HepG2 (cell line): ENCODE measurements around the gene MAGEA9.
"Not testable (repeated sequence)": the region's sequence is repeated elsewhere in the genome, so short reads cannot be mapped to it uniquely, and the experiment has no call there.

ENCODE experiments used
- EZH2 ChIP-seq: conservative IDR thresholded peaks from 2 replicates; pipeline ENCODE4 v1.6.1; 2012; ENCODE audit warnings: mild to moderate bottlenecking, low read depth, low read length, moderate library complexity
- GTF2F1 ChIP-seq: fragments of 150-350 bp; IDR thresholded peaks from 2 replicates; pipeline ENCODE4 v1.6.1; 2014; ENCODE audit warnings: low read length
- HDAC6 ChIP-seq: fragments of 200-600 bp; sonication (generic); IDR thresholded peaks from 2 replicates; pipeline ENCODE4 v1.7.0; 2017; ENCODE audit warnings: mild to moderate bottlenecking, antibody characterized with exemption, low read length, low read depth
- LCORL ChIP-seq, 2 experiments: fragments of 450-650 bp in 1 of 2; sonication (generic) in 1 of 2; formaldehyde crosslinking in 1 of 2; IDR thresholded peaks; 2 replicates each; pipeline versions ENCODE4 v1.5.0 to v1.6.1; 2017 to 2020; ENCODE audit warnings: antibody characterized with exemption in 1 of 2, missing genetic modification reagents in 1 of 2
- TF ChIP-seq, protein P1 (sequence below): IDR thresholded peaks from 2 replicates; pipeline ENCODE4 v1.6.1; 2012; ENCODE audit warnings: inconsistent platforms
- TF ChIP-seq, protein P2 (sequence below): sonication (generic); formaldehyde crosslinking; IDR thresholded peaks from 2 replicates; pipeline ENCODE4 v1.8.0; 2022; ENCODE audit warnings: mild to moderate bottlenecking, missing genetic modification reagents

DNA sequence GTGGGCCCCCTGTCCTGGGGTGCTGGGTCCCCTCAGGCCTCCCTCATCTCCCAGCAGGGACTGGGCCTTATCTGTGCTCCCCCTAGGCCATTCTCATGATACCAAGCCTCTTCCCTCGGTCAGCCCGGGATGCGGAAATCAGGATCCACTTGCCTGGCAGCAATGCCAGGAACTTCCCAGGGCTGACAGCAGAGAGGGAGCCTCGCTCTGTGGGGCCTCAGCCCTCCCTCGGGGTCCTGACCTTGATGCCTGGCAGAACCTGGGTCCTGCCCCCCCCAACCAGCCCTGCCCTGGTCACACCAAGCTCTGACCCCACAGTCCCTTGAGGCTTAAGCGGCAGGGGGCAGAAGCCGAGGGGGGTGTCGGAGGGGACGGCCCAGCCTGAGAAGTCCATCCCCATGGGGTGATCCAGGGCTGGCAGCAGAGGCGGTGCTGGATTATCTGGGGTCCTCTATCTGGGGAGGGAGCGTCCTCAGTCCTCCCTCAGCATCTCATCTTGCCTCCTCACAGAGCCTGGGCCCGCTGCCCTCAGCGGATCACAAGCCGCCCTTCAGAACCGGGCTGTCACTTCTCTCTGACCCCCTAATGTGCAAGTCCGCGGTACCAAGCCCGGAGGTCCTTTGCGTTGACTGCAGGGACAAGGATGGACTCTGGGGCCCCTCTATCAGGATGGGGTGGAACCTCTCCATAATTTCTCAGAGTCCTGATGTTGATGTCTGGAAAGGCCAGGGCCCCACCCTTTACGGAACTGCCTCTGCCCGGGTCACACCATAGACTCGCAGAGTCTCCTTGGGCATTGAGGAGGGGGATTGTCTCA is 19.7 kb upstream of the MAGEA9 start:
- TF ChIP-seq, protein P1, sequence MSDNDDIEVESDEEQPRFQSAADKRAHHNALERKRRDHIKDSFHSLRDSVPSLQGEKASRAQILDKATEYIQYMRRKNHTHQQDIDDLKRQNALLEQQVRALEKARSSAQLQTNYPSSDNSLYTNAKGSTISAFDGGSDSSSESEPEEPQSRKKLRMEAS, result not testable (repeated sequence)
- TF ChIP-seq, protein P2, sequence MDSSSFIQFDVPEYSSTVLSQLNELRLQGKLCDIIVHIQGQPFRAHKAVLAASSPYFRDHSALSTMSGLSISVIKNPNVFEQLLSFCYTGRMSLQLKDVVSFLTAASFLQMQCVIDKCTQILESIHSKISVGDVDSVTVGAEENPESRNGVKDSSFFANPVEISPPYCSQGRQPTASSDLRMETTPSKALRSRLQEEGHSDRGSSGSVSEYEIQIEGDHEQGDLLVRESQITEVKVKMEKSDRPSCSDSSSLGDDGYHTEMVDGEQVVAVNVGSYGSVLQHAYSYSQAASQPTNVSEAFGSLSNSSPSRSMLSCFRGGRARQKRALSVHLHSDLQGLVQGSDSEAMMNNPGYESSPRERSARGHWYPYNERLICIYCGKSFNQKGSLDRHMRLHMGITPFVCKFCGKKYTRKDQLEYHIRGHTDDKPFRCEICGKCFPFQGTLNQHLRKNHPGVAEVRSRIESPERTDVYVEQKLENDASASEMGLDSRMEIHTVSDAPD (CRISPR knock-in tag), result not testable (repeated sequence)
- not testable (repeated sequence) for TF ChIP-seq HDAC6; GTF2F1; LCORL (IDR thresholded peaks at IDR 0.05); LCORL (CRISPR knock-in tag; IDR thresholded peaks at IDR 0.05); EZH2
